Measurements from ENCODE around the gene TYW3. TPM values are rescaled to one million over a fixed set of nuclear protein-coding genes. Genes with fewer than 3 reads are reported as not detected.

The TYW3 gene, protein sequence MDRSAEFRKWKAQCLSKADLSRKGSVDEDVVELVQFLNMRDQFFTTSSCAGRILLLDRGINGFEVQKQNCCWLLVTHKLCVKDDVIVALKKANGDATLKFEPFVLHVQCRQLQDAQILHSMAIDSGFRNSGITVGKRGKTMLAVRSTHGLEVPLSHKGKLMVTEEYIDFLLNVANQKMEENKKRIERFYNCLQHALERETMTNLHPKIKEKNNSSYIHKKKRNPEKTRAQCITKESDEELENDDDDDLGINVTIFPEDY
- 7.6 TPM for total RNA-seq (ENCODE audit: unreplicated experiment)
- long read RNA-seq, partial matches to known transcripts, result 1 of 4 reads
- long read RNA-seq, other reads (novel, unspliced or antisense), result 1 of 4 reads

DNA sequence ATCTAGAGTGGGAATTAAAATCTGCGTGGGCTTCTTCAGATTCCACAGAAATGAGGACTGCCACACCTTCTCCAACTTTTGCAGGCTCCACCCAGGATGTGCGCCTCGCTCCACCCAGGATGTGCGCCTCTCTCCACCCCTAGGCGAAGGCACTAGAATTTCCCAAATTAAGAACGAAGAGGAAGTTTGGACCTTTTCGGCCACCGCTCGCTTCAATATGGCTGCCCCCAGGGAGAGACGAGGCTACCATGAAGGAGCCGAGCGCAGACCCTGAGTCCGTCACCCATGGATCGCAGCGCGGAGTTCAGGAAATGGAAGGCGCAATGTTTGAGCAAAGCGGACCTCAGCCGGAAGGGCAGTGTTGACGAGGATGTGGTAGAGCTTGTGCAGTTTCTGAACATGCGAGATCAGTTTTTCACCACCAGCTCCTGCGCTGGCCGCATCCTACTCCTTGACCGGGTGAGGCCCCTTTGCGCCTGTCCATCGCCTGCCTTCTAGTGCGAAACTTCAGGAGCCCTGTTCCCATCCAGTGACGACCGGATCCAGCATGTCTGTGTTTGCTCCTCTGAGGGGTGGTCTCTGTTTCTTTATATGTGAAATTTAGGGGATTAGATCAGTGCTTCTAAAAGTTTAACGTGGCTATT lies at the start of gene TYW3, which contains the start of gene CRYZ:
TSS of gene TYW3 (plus strand) at position 193 of the 644 bp plus-strand sequence. CDS start at position 286, 93 bp downstream.
TSS of gene CRYZ (minus strand) at position 91 of the 644 bp plus-strand sequence. CDS start 8,229 bp downstream, outside the sequence.
- peaks cover 5% of the 10 kb centered on the region for H3K9me3 Mint-ChIP-seq (ENCODE audit: unreplicated experiment)
- H3K27me3 Mint-ChIP-seq (ENCODE audit: unreplicated experiment), result peaks cover 2% of the 10 kb centered on the region
- H3K4me1 Mint-ChIP-seq (ENCODE audit: low read depth, unreplicated experiment), result peaks cover 22% of the 10 kb centered on the region
- peak; percentile 86 for DNase-seq
- H3K36me3 Mint-ChIP-seq (ENCODE audit: unreplicated experiment), result no peaks in the 10 kb centered on the region
- H3K4me3 Mint-ChIP-seq (ENCODE audit: unreplicated experiment), result peak within 1 kb of the TSS; percentile 92
- peak within 1 kb of the TSS; percentile 96 for H3K27ac Mint-ChIP-seq (ENCODE audit: unreplicated experiment)
- TF ChIP-seq, protein P1, sequence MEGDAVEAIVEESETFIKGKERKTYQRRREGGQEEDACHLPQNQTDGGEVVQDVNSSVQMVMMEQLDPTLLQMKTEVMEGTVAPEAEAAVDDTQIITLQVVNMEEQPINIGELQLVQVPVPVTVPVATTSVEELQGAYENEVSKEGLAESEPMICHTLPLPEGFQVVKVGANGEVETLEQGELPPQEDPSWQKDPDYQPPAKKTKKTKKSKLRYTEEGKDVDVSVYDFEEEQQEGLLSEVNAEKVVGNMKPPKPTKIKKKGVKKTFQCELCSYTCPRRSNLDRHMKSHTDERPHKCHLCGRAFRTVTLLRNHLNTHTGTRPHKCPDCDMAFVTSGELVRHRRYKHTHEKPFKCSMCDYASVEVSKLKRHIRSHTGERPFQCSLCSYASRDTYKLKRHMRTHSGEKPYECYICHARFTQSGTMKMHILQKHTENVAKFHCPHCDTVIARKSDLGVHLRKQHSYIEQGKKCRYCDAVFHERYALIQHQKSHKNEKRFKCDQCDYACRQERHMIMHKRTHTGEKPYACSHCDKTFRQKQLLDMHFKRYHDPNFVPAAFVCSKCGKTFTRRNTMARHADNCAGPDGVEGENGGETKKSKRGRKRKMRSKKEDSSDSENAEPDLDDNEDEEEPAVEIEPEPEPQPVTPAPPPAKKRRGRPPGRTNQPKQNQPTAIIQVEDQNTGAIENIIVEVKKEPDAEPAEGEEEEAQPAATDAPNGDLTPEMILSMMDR (IDR thresholded peaks at IDR 0.05; ENCODE audit: partially characterized antibody, unreplicated experiment), result no peak

DNA sequence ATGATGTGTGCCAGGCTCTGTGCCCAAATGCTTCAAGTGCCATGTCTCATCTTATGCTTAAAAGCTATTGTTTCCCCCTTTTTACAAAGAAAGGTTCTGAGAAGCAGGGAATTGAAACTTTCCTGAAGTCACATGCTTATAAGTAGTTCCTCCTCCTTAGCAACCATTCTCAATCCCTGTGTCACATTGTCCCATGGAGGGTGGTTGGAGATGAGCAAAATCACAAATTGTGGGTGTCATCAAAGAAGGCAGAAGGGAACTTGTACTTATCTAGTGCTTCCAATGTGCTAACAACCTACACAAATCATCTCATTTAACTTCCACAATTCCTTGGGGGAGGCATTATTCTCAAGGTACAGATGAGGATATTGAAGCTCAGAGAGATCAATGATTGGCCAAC lies 49.3 kb upstream of the TYW3 start:
- TF ChIP-seq, protein P1 (IDR thresholded peaks at IDR 0.05; ENCODE audit: partially characterized antibody, unreplicated experiment), result no peak
- Mint-ChIP-seq H3K4me3 (ENCODE audit: unreplicated experiment) (no peak overlapping the region), H3K4me1 (ENCODE audit: low read depth, unreplicated experiment) (peaks cover 25% of the 10 kb centered on the region), H3K27me3 (ENCODE audit: unreplicated experiment) (peaks cover 4% of the 10 kb centered on the region), H3K9me3 (ENCODE audit: unreplicated experiment) (peaks cover 10% of the 10 kb centered on the region), H3K27ac (ENCODE audit: unreplicated experiment) (no peak overlapping the region), H3K36me3 (ENCODE audit: unreplicated experiment) (no peaks in the 10 kb centered on the region)
- DNase-seq, result no peak

DNA sequence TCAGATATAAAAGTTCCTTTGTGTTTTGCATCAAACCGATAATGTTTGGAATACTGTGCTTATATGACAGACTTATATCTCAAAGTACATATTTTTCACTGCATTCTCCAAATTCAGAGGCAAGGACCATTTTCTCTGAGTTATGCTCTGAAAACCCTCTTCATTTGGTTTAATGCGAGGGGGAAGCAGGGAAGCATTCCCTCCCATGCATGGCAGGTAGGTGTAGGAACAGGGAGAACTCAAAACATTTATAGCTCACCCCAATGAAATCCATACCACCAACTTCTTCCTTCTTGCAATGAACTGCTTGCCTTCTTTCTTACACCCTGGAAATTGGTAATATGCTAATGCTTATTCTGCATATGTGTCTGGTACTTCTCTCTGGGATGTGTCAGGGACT lies 48.7 kb upstream of the TYW3 start:
- Mint-ChIP-seq H3K27ac (ENCODE audit: unreplicated experiment) (no peak overlapping the region), H3K4me3 (ENCODE audit: unreplicated experiment) (no peak overlapping the region), H3K36me3 (ENCODE audit: unreplicated experiment) (no peaks in the 10 kb centered on the region), H3K9me3 (ENCODE audit: unreplicated experiment) (peaks cover 10% of the 10 kb centered on the region), H3K27me3 (ENCODE audit: unreplicated experiment) (peaks cover 4% of the 10 kb centered on the region), H3K4me1 (ENCODE audit: low read depth, unreplicated experiment) (peaks cover 30% of the 10 kb centered on the region)
- TF ChIP-seq, protein P1 (IDR thresholded peaks at IDR 0.05; ENCODE audit: partially characterized antibody, unreplicated experiment), result no peak
- DNase-seq, result no peak

DNA sequence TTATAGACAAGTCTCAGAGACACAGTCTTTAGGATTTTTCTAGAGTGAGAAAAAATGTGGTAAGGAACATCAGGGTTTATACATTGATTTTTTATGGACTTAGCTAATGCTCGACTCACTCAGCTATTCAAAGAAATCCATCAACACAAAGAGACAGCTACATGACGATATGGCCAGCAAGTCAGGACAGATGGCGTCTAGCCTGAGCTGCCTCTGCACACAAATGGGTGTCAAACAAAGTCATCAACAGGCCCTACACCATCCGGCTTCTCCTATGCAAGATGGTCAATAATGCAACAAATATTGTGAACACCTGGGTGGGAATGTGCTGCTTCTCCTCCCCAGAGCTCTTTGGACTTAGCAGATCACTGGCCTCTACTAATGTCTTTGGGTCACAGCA lies 46.0 kb upstream of the TYW3 start:
- peaks cover 37% of the 10 kb centered on the region for H3K4me1 Mint-ChIP-seq (ENCODE audit: low read depth, unreplicated experiment)
- peaks cover 4% of the 10 kb centered on the region for H3K27me3 Mint-ChIP-seq (ENCODE audit: unreplicated experiment)
- H3K9me3 Mint-ChIP-seq (ENCODE audit: unreplicated experiment), result peaks cover 10% of the 10 kb centered on the region
- no peaks in the 10 kb centered on the region for H3K36me3 Mint-ChIP-seq (ENCODE audit: unreplicated experiment)
- DNase-seq, result peak; percentile 66
- peak overlapping the region; percentile 92 for H3K27ac Mint-ChIP-seq (ENCODE audit: unreplicated experiment)
- H3K4me3 Mint-ChIP-seq (ENCODE audit: unreplicated experiment), result peak overlapping the region; percentile 37
- TF ChIP-seq, protein P1 (IDR thresholded peaks at IDR 0.05; ENCODE audit: partially characterized antibody, unreplicated experiment), result no peak
